Measurements from ENCODE around the gene UBE2J1. TPM values are rescaled to one million over a fixed set of nuclear protein-coding genes. Genes with fewer than 3 reads are reported as not detected.

UBE2J1 gene
- total RNA-seq, 1 experiment from 2014 or later: 23.3 TPM

- no peaks in the 10 kb centered on the region for H3K27me3 ChIP-seq (ENCODE audit: insufficient read depth, low read length)
- ATAC-seq: no peak
- no TSS peak for BruUV-seq (replicated peaks)
- no peak overlapping the region for H2AFZ ChIP-seq (ENCODE audit: low read depth, low read length, poor library complexity, severe bottlenecking)
- H3K9me3 ChIP-seq (ENCODE audit: control insufficient read depth in 1 of 2, insufficient read depth in 1 of 2, low read depth in 1 of 2, low read length in 2 of 2): no peaks in the 10 kb centered on the region
- intact Hi-C loops (cut with micrococcal nuclease): no loop called here
- no peak for DNase-seq (ENCODE audit: low read depth, low spot score)
- no peak overlapping the region for H3K9ac ChIP-seq (ENCODE audit: low read length)
- H3K27ac ChIP-seq (ENCODE audit: low read depth, low read length): no peak overlapping the region
- H3K9me2 ChIP-seq (ENCODE audit: insufficient read depth): 0 out of 2 replicates have a peak, but pooled peaks cover 3% of the 10 kb centered on the region
- TF ChIP-seq JUND (IDR thresholded peaks at IDR 0.05) (no peak), RAD21 (IDR thresholded peaks at IDR 0.05; ENCODE audit: low read depth) (no peak), ZNF274 (IDR thresholded peaks at IDR 0.05; ENCODE audit: low read depth, low read length) (no peak), CEBPB (IDR thresholded peaks at IDR 0.05; ENCODE audit: low read depth) (no peak), ELF1 (IDR thresholded peaks at IDR 0.05; ENCODE audit: borderline replicate concordance, low read depth) (no peak), MAX (IDR thresholded peaks at IDR 0.05) (no peak), SP1 (IDR thresholded peaks at IDR 0.05; ENCODE audit: low read depth) (no peak), EZH2phosphoT487 (IDR thresholded peaks at IDR 0.05; ENCODE audit: borderline replicate concordance) (no peak), YY1 (IDR thresholded peaks at IDR 0.05; ENCODE audit: extremely low read depth, insufficient replicate concordance, low read depth, low read length) (no peak), FOSL1 (IDR thresholded peaks at IDR 0.05; ENCODE audit: low read depth) (no peak), SIN3A (IDR thresholded peaks at IDR 0.05; ENCODE audit: low read depth) (no peak), CBX3 (IDR thresholded peaks at IDR 0.05; ENCODE audit: low read depth) (no peak)
- H3K4me1 ChIP-seq (ENCODE audit: control insufficient read depth in 1 of 2, insufficient read depth in 2 of 2, low read length in 2 of 2): no peaks in the 10 kb centered on the region
- no peaks in the 10 kb centered on the region for H4K20me1 ChIP-seq (ENCODE audit: insufficient read depth)
- ChIA-PET CTCF (no interaction called here), POLR2A (no interaction called here), RAD21 (ENCODE audit: low non-redundant PET in 1 of 2, low total read pairs in 2 of 2, uncharacterized antibody in 2 of 2, unreplicated experiment in 2 of 2) (no interaction called here)
- no peak overlapping the region for H3K4me3 ChIP-seq (replicated peaks in 1 of 2; ENCODE audit: low read depth in 1 of 2, low read length in 2 of 2)
- no peak overlapping the region for H3K4me2 ChIP-seq (ENCODE audit: low read length)
- H3K79me2 ChIP-seq (ENCODE audit: insufficient read depth, low read length): no peaks in the 10 kb centered on the region
- H3K36me3 ChIP-seq (ENCODE audit: control insufficient read depth in 1 of 2, insufficient read depth in 2 of 2, low read length in 2 of 2): no peaks in the 10 kb centered on the region
These were observed 29.0 kb downstream of the UBE2J1 start for GRCh38 chr6:89323511-89323971.
